Measurements from ENCODE around the gene CYP4F3. TPM values are rescaled to one million over a fixed set of nuclear protein-coding genes. Genes with fewer than 3 reads are reported as not detected.

CYP4F3 gene
- total RNA-seq, 1 donor from 2014 or later = not detected

GRCh38 chr19:15623711-15624318 is 16.9 kb upstream of the CYP4F3 start:
- intact Hi-C loops (cut with micrococcal nuclease) = loop anchor here (10.0 kb wide), 1 partner anchor 431 kb away; no protein-coding TSS in a partner anchor
- ChIA-PET CTCF (no interaction called here), POLR2A (no interaction called here)
- no peak overlapping the region for H3K4me3 Mint-ChIP-seq
- no peaks in the 10 kb centered on the region for H3K9me3 Mint-ChIP-seq
- H3K36me3 Mint-ChIP-seq (ENCODE audit: low read depth) = no peaks in the 10 kb centered on the region
- no peaks in the 10 kb centered on the region for H3K4me1 Mint-ChIP-seq
- H3K27me3 Mint-ChIP-seq = peaks cover 21% of the 10 kb centered on the region
- no peak for DNase-seq
- TF ChIP-seq, protein P1, sequence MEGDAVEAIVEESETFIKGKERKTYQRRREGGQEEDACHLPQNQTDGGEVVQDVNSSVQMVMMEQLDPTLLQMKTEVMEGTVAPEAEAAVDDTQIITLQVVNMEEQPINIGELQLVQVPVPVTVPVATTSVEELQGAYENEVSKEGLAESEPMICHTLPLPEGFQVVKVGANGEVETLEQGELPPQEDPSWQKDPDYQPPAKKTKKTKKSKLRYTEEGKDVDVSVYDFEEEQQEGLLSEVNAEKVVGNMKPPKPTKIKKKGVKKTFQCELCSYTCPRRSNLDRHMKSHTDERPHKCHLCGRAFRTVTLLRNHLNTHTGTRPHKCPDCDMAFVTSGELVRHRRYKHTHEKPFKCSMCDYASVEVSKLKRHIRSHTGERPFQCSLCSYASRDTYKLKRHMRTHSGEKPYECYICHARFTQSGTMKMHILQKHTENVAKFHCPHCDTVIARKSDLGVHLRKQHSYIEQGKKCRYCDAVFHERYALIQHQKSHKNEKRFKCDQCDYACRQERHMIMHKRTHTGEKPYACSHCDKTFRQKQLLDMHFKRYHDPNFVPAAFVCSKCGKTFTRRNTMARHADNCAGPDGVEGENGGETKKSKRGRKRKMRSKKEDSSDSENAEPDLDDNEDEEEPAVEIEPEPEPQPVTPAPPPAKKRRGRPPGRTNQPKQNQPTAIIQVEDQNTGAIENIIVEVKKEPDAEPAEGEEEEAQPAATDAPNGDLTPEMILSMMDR (IDR thresholded peaks at IDR 0.05) = no peak
- H3K27ac Mint-ChIP-seq = no peak overlapping the region
- ATAC-seq (ENCODE audit: low read depth) = no peak

GRCh38 chr19:15628236-15629002 is 12.3 kb upstream of the CYP4F3 start:
- ATAC-seq (ENCODE audit: low read depth) (no peak), DNase-seq (no peak)
- POLR2A ChIA-PET = no interaction called here
- H3K4me3 Mint-ChIP-seq = no peak overlapping the region
- intact Hi-C loops (cut with micrococcal nuclease) = loop anchor here (1.0 to 10.0 kb wide), 3 partner anchors 426 to 618 kb away; partner anchors contain the start of gene RAB8A
- H3K9me3 Mint-ChIP-seq = no peaks in the 10 kb centered on the region
- no peak overlapping the region for H3K27ac Mint-ChIP-seq
- H3K4me1 Mint-ChIP-seq = peaks cover 6% of the 10 kb centered on the region
- H3K27me3 Mint-ChIP-seq = peaks cover 11% of the 10 kb centered on the region
- H3K36me3 Mint-ChIP-seq (ENCODE audit: low read depth) = no peaks in the 10 kb centered on the region
- TF ChIP-seq, protein P1 (IDR thresholded peaks at IDR 0.05) = no peak
- CTCF ChIA-PET = interaction anchor here (1.7 kb wide), 1 partner anchor 32 kb away, joined by 4 read pairs; no protein-coding TSS in a partner anchor

GRCh38 chr19:15629003-15629880 is 11.5 kb upstream of the CYP4F3 start:
- H3K27ac Mint-ChIP-seq = no peak overlapping the region
- TF ChIP-seq, protein P1 (IDR thresholded peaks at IDR 0.05) = no peak
- peaks cover 9% of the 10 kb centered on the region for H3K27me3 Mint-ChIP-seq
- ChIA-PET CTCF (interaction anchor here (0.7 to 1.7 kb wide), 4 partner anchors 31 to 556 kb away, joined by 3 to 6 read pairs (median 4); partner anchors contain the start of gene FAM32A), POLR2A (interaction anchor here (0.7 kb wide), 3 partner anchors 482 to 960 kb away, joined by 3 to 5 read pairs (median 3); no protein-coding TSS in a partner anchor)
- H3K4me1 Mint-ChIP-seq = peaks cover 11% of the 10 kb centered on the region
- no peaks in the 10 kb centered on the region for H3K9me3 Mint-ChIP-seq
- DNase-seq = peak; percentile 78
- H3K4me3 Mint-ChIP-seq = no peak overlapping the region
- intact Hi-C loops (cut with micrococcal nuclease) = loop anchor here (1.0 to 10.0 kb wide), 3 partner anchors 426 to 618 kb away; partner anchors contain the start of gene RAB8A
- H3K36me3 Mint-ChIP-seq (ENCODE audit: low read depth) = no peaks in the 10 kb centered on the region
- peak; percentile 98 for ATAC-seq (ENCODE audit: low read depth)

DNA sequence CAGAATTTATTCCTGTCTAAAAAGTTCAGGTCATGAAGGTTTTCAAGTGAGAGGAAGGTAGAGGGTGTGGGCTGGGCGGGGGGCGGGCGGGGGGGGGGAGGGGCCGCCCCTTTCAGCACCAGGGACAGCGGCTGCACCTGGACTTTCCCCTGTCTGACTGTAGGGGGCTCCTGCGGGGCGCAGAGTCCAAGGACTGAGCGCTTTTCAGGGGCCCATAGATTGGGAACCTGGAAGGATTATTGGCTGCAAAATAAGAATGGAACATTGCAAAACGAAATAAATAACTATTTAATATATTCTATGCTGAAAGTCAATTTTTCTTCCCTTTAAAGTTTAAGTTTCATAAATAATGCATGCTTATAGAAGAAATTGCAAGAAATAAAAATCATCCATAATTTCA is 8.9 kb upstream of the CYP4F3 start:
- ChIA-PET POLR2A (no interaction called here), CTCF (interaction anchor here (1.5 kb wide), 1 partner anchor 553 kb away, joined by 5 read pairs; the partner anchor contains the start of gene FAM32A)
- Mint-ChIP-seq H3K9me3 (no peaks in the 10 kb centered on the region), H3K4me3 (no peak overlapping the region), H3K27ac (no peak overlapping the region), H3K4me1 (peaks cover 11% of the 10 kb centered on the region), H3K27me3 (peaks cover 12% of the 10 kb centered on the region), H3K36me3 (ENCODE audit: low read depth) (no peaks in the 10 kb centered on the region)
- TF ChIP-seq, protein P1 (IDR thresholded peaks at IDR 0.05) = no peak
- ATAC-seq (ENCODE audit: low read depth) (peak; percentile 45), DNase-seq (no peak)
- intact Hi-C loops (cut with micrococcal nuclease) = no loop called here
